Suprapubic skin (tissue), 3 donors: ENCODE data around the gene CARD8.

ENCODE experiments used
- EP300 ChIP-seq: sonication (generic); formaldehyde crosslinking; IDR thresholded peaks from one replicate; pipeline ENCODE4 v1.6.1; 2017; ENCODE audit warnings: antibody characterized with exemption
- POLR2A ChIP-seq, 2 donors: fragments of 450-650 bp; IDR thresholded peaks; one replicate each; pipeline ENCODE4 v1.6.1; 2017; ENCODE audit warnings: antibody characterized with exemption in 2 of 2, mild to moderate bottlenecking in 2 of 2, moderate library complexity in 2 of 2
- TF ChIP-seq, protein P1 (sequence below), 2 donors: fragments of 200-600 bp in 1 of 2; fragments of 450-650 bp in 1 of 2; sonication (generic) in 1 of 2; IDR thresholded peaks; one replicate each; pipeline ENCODE4 v1.5.1; 2016 to 2019; ENCODE audit warnings: antibody characterized with exemption in 2 of 2, mild to moderate bottlenecking in 1 of 2, moderate library complexity in 1 of 2

DNA sequence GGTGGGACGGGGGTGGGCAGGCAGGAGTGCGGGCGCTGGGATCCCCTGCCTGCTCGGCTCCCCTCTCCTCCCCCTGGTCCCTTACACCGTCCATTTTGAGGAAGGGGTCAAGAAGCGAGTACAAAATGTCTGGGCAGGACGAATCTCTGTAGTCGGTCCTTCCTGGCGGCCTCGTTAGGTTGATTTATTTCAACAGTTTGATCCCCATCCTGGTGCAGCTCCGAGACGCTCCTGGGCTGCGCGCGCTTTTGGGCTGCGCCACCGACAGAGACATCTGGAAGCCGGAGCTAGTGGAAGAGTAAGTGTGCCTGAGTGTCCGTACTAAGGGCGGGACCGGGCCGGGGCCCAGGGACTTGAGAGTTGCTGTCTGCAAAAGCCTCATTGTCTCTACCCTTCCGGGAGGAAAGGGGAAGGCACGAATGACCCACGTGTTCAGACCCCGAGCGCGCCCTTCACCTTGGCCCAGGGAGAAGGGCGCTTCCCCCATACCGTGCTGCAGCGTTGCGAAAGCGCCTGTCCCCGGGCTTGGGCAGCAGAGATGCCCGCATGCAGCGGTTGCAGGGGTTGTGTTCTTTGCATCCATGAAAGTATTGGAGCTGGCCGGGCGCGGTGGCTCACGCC lies 15.9 kb upstream of the CARD8 start:
- TF ChIP-seq POLR2A (IDR thresholded peaks at IDR 0.05) (no peak), EP300 (no peak)
- TF ChIP-seq, protein P1, sequence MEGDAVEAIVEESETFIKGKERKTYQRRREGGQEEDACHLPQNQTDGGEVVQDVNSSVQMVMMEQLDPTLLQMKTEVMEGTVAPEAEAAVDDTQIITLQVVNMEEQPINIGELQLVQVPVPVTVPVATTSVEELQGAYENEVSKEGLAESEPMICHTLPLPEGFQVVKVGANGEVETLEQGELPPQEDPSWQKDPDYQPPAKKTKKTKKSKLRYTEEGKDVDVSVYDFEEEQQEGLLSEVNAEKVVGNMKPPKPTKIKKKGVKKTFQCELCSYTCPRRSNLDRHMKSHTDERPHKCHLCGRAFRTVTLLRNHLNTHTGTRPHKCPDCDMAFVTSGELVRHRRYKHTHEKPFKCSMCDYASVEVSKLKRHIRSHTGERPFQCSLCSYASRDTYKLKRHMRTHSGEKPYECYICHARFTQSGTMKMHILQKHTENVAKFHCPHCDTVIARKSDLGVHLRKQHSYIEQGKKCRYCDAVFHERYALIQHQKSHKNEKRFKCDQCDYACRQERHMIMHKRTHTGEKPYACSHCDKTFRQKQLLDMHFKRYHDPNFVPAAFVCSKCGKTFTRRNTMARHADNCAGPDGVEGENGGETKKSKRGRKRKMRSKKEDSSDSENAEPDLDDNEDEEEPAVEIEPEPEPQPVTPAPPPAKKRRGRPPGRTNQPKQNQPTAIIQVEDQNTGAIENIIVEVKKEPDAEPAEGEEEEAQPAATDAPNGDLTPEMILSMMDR (IDR thresholded peaks at IDR 0.05), result no peak
